GM10266 (cell line): ENCODE measurements around the gene CADPS2.

ENCODE experiments used
- DNase-seq: peaks from one replicate; pipeline ENCODE4 v3.0.0; 2012; ENCODE audit errors: extremely low spot score
- CTCF ChIP-seq: IDR thresholded peaks from 2 replicates; pipeline ENCODE4 v1.5.1; 2012; ENCODE audit warnings: mild to moderate bottlenecking, low read depth; ENCODE audit not compliant: control insufficient read depth, insufficient read depth; ENCODE audit errors: missing control alignments

CADPS2 gene

DNA sequence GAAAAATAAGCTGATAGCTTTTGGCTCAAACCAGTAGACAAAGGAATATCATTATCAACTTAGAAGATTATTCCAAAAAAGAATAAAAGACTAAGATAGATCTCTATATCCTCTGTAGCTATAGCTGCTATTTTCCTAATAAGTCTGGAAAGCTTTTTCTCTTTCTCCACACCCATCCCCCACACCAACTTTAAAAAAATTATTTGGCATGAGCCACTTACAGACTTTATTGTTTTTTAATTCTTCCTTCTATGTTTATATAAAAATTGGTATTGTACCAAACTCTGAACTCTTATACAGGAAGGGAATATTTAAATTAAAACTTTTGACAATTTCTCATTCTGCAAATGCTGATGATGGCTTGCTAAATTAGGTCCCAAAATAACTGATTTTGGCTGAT, 330.0 kb downstream of the CADPS2 start:
- no peak for DNase-seq
- TF ChIP-seq CTCF, result no peak

DNA sequence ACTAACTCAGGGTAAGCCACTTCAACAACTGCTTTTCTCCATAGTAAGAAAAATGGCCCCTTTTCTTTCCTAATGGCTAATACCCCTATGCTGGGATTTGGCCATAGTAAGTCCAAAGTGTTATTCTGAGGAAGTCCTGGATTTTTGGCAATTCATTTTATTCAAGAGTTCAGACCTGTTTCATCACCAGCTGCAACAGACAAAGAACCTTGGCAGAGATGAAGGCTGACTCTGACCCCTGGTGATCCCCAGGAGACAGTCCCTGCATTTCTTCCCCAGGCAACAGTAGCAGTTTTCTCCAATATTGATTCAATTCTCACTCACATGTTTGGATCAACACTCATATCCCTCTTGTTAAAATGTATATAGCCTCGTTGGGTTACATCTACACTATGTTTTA, 332.5 kb downstream of the CADPS2 start:
- TF ChIP-seq CTCF, result no peak

DNA sequence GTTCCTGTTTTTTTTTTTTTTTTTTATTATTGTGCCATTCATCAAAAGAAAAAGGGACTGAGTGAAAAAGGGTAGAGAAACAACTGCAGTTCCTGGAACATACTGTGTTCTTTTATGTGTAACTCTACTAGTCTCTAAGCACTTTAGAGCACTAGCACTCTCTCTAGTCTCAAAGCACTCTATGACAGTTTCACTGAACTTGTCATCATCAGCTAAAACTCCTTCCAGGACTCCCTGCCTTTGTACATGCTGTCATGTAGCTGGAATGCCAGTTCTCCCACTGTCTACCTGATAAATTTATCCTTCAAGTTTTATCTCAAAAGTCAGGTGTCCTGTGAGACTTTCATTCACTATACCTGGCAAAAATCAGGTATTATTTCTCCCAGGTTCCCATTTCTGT, 333.5 kb downstream of the CADPS2 start:
- no peak for TF ChIP-seq CTCF
- no peak for DNase-seq

More for the DNA sequence above, 332.5 kb downstream of the CADPS2 start:
- DNase-seq, result no peak

DNA sequence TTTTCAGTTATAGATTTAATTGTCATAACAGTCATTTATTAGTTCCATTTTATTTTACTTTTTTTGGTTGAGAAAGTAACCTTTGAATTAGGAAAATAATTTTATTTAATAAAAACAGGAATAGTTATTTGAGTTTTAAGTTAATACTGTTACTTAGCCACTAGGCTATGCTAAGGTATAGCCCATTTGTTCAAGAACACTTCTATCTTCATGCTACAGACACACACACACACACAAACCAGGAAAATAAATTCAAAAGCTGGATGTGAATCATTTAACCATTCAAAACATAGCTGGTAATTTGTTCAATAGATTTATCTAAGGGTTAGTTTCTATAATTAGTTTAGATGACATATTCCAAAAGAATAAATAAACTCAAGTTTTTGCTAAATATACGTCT, 335.7 kb downstream of the CADPS2 start:
- DNase-seq, result no peak
- no peak for TF ChIP-seq CTCF

DNA sequence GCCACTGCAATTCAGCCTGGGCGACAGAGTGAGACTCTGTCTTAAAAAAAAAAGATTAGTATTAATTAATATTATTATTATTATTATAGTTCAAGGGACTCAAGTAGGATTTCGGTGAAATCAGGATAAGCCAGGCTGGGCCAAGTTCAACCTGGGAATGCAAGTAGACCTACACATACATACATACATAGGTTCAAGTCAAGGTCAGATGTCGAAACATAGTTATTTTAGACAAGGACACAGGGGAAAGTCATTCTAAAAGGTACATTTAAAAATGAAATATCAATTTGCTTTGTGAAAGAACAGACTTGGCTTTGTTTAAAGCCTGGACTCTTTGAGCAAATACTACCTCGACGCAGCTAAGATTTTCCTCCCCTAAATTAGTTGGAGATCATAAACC, 336.7 kb downstream of the CADPS2 start:
- no peak for DNase-seq
- no peak for TF ChIP-seq CTCF

- no peak for DNase-seq
- no peak for TF ChIP-seq CTCF
These were observed 339.8 kb downstream of the CADPS2 start for GRCh38 chr7:122546496-122546895.

- no peak for TF ChIP-seq CTCF
- peak; percentile 10 for DNase-seq
These were observed 341.8 kb downstream of the CADPS2 start for GRCh38 chr7:122544463-122544862.

GRCh38 chr7:122543891-122544290, 342.4 kb downstream of the CADPS2 start:
- no peak for TF ChIP-seq CTCF
- no peak for DNase-seq
